ENCODE measurements around the gene MARCHF10.

MARCHF10 gene

DNA sequence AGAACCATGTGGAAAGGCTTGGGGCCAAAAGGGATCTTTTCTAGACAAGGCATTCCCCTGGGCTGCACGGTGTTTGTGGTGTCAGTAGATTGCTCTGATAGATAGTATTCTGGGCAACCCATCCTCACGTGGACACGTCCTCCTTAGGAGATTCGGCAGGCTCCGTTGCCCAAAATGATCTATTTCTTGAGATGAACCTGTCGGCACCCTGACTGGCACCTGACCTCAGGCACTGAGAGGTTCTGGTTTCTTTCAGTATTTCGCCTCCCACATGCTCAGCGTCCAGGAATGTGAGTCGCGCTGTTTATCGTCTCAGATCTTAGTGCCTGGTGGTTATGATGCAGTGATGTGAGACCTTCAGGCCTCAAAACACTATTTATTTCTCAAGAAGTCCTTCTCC, 89.7 kb downstream of the MARCHF10 start:
- DNase-seq (ENCODE audit: low read depth in 2 of 2, low spot score in 1 of 2), result no peak

DNA sequence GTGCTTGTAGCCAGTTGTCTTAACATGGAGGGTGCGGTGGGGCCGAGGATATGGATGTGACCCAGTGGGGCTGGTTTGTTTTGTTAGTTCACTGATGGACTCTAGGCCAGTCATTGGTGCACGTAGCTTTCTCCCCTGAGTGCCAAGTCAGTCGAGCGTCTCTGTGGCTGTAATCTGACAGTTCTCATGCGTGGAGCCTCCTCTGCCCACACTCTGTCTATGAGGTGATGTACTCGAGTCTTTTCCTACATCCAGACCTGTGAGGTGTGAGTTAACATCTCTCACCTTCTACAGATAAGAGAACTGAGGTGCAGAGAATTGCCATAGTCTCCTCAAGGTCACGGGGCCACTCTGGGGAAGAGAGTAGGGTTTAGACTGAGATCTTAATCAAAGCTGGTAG, 90.2 kb downstream of the MARCHF10 start:
- no peak for DNase-seq (ENCODE audit: low read depth in 2 of 2, low spot score in 1 of 2)

DNA sequence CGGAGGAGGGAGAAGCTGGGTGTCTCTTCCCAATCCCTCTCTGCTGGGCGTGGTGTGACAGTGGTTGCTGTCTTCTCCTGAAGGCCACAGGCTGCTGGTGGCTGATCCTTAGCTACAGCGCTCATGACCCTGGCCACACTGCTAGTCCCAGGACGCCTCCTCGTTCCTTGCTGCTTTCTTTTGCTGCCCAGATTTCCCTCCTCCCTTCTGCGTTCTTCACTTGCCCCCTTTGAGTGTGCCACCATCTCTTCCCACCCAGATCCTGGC, 90.6 kb downstream of the MARCHF10 start:
- DNase-seq (ENCODE audit: low read depth in 2 of 2, low spot score in 1 of 2), result no peak

DNA sequence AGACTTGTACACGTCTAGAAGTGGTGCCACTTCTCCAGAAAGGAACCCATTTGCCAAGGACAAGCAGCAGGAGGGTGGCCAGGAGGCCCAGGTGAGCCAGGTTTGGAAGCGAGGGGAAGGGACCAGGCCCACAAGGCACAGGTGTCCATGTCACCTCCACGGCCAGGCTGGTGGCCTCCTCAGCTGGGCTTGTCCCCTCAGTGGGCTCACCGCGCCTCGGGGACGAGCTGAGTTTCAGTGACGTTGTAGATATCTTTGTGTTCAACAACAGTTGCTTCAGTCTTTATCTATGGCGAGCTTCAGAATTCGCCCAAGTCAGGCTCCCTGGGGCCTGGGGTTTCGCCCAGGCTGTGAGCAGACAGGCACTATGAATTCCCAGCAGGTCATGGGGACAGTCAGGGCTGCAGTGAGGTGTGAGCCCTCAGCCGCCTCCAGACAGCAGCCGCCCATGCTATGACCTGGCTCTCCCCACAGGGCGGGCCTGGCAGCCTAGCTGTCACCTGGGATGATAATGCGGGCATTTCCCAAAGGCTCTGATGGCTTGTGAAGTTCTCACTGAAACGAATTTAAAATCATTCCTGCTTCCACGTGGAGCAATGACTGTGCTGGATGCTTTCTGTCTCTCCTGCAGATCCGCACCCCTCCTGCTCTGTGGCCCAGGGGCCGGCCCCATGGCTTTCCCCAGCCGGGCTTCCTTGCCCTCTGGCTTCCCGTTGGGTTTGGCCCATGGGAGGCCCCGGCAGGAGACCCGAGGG, 91.1 kb downstream of the MARCHF10 start:
- no peak for DNase-seq (ENCODE audit: low read depth in 2 of 2, low spot score in 1 of 2)

DNA sequence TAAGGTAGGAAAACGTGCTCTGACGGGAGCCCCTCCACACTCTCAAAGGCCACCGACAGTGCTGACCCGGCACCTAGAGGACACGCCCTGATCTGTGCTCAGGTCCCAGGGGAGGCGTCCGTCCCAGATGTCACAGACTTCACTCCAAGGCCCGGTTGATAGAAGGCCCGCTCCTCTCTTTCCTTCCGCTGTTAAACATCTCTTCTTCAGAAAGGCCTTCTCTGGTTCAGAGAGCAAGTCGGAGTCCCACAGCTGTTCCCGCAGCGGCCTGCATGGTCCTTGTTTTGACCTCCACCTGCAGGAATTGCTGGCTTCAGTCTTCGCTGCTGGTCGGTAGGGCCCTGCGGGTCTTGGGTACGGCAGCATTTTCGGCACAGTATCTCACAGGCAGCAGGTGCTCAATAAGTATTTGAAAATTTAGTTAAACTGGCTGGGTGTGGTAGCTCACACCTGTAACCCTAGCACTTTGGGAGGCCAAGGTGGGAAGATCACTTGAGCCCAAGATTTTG, 92.2 kb downstream of the MARCHF10 start:
- no peak for DNase-seq (ENCODE audit: low read depth in 2 of 2, low spot score in 1 of 2)

GRCh38 chr17:62714016-62714777, 93.9 kb downstream of the MARCHF10 start:
- DNase-seq (ENCODE audit: low read depth in 2 of 2, low spot score in 1 of 2), result no peak

DNA sequence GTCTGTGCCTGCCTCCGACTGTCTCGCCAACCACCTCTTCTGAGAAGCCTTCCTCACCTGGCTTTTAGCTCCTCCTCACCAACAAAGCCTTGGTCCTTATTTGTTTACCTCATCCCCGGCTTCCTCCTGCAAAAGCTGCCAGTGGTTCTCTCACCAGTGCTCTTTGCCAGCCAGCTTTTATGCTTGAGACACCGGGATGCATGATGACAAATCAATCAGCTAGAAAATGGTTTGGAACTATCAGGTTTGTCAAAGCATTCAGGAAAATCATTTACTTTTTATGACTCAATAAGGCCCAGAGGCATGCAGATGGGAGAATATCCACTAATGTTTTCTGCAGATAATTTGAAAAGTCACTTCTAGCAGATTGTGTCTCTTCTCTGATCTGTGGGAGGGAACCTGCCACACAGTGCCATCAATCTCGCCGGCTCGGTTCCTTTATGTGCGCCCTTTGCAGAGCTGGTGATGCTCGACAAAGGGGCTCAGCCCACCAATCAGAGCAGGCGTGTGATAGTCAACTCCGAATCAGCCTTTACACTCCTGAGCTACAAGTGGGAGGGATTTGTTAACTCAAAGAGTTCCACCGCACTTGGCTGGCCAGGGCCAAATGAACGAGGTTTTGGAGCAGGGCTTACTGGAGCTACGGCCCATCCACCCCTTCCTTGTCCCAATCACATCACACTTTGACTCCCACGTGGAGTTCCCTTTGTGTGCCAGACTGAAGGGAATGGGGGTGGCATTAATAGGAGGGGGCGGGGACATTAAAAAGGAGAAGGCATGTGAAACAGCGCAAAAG, 94.8 kb downstream of the MARCHF10 start:
- DNase-seq (ENCODE audit: low read depth in 2 of 2, low spot score in 1 of 2), result no peak

DNA sequence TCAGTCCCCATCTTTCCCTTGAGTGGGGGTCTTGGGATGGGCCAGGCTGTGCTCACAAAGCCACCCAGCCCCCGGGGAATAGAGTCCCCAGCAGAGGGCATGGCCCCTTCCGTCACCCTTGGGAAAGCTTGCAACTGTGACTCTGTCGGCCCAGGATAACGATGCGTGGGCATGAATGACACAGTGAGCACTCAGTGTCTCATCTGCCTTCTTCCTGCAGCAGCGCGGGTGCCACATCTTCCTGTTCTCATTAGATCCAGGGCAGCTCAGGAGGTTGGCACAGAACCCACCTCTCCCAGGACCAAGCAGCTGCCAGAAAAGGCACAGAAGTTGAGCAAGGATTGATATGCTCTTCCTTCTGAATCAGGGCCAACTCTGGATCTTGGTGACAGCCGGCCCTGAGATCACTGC, 95.9 kb downstream of the MARCHF10 start:
- no peak for DNase-seq (ENCODE audit: low read depth in 2 of 2, low spot score in 1 of 2)

GRCh38 chr17:62708587-62708986, 99.5 kb downstream of the MARCHF10 start:
- no peak for DNase-seq (ENCODE audit: low read depth in 2 of 2, low spot score in 1 of 2)

DNA sequence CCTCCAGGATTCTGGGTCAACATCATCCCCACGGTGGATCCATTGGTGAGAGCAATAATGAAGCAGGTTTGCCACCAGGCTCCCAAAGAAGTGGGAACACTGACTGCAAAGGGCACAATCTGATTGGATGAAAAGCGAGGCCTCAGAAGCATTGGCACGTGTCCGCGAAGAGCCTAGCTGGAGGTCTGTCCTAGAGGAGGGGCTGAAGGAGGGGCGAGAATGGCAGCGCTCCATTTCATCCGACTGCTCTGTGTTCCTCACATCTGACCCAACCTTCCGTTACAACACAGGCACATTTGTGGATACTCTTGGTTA, 100.7 kb downstream of the MARCHF10 start:
- DNase-seq (ENCODE audit: low read depth in 2 of 2, low spot score in 1 of 2), result no peak

DNA sequence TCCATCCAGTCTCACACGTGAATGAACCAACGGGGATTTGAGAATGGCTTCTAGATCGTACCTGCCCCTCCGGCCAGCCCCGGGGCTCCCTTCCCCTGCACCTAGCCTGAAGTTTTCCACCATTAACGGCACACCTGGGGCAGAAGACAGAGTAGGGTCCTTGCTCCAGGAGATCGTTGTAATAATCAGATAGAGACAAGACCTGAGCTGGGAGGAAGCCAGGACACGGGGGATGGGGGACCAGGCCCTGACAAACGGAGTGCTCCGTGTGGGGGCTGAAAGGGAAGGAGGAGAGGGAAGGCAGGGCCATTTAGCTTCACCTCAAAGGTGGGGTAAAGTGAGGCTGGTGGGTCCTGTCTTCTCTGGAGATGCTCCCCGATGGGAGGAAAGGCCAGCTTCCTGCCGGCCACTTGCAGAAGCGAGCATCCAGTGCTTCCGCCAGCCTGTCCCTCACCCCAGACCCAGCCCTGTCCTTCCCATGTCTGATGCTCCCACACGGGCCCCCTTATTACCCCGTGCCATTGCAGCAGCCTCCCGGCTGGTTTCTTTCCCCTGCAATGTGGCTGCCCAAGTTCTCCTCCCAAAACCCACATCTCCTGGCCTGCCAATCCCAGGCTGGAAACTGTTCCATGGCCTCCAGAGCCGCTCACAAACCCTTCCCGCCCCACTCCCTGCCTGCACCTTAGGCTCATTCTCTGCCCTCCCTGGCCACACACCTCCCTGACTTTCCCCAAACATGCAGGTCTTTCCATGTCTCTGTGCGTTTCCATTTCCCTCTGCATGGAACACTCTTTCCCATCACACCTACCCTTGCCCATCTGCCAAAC, 101.3 kb downstream of the MARCHF10 start:
- DNase-seq (ENCODE audit: low read depth in 2 of 2, low spot score in 1 of 2), result no peak

GRCh38 chr17:62705778-62706597, 102.1 kb downstream of the MARCHF10 start:
- no peak for DNase-seq (ENCODE audit: low read depth in 2 of 2, low spot score in 1 of 2)

DNA sequence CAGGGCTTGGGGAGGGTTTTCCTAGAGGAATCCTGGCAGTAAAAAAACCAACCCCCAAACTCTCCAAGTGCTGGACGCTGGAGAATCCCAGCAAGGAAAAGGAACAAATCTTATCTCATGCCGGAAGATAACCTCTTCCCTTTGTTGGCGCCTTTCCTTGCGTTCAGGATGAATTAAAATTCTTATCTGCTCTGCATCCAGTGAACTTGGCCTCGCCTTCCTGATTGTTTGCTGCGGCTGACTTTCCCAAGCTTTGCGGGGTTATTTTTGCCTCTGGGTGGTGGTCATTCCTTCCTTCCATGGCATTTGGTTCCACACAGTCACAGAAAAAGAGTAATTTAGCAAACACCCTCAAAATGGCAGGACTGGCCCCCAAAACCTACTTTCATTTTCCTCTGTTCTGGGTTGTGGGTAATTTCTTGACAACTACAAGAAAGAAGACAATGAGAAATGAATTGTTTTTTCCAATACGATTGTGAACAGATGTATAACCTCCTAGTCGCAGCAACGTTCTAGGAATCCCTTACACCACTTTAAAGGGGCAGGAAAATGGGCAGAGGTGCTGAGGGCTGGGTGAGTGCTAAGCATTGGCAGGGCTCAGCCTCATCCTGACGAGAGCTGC, 102.8 kb downstream of the MARCHF10 start:
- DNase-seq (ENCODE audit: low read depth in 2 of 2, low spot score in 1 of 2), result no peak

GRCh38 chr17:62704381-62704971, 103.6 kb downstream of the MARCHF10 start:
- DNase-seq (ENCODE audit: low read depth in 2 of 2, low spot score in 1 of 2), result no peak

- peak; percentile 31 to 41 for DNase-seq (ENCODE audit: low read depth in 2 of 2, low spot score in 1 of 2)
Observed at GRCh38 chr17:62703776-62704380, 104.2 kb downstream of the MARCHF10 start.

- DNase-seq (ENCODE audit: low read depth in 2 of 2, low spot score in 1 of 2), result no peak
Observed at GRCh38 chr17:62703261-62703775, 104.8 kb downstream of the MARCHF10 start.

DNA sequence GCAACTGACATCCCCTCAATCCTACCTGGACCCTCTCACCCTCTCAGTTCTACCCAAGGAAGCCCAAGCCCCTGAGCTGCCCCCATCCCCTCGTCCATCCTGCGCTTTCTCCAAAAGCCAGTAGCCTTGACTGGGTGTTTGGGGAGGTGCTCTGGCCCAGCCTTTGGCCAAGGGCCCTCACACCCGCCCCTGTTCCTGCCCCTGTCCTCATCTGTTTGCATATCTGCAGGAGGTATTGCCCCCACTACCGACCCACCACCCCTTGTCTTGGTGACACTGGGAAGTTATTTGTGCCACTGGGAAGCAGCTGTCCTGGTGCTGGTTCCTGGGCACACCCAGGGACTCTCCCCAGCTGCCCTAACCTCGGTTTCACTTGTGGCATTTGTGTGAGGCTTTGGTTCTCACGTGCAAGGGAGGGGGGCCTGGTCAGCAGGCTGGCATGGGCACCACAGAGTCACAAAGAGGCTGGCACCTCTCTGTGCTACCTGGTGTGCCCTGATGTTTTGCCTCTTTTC, 105.3 kb downstream of the MARCHF10 start:
- no peak for DNase-seq (ENCODE audit: low read depth in 2 of 2, low spot score in 1 of 2)

DNA sequence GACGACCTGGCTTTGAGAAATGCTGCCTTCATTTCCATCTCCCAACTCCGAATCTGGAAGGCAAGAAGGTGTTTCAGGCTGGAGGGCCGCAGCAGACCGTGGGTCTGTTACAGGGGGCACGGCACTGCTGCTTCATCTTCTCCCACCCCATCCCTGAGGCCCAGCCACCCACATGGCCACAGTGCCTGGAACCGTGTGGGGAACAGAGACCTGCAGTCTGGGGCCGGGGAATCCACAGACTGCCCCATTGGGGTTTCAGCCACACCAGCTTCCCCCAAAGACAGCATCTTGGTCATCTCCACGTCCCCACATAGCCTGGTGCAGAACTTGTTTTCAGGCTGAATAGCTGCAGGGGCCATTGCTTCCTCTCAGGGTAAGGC, 106.4 kb downstream of the MARCHF10 start:
- DNase-seq (ENCODE audit: low read depth in 2 of 2, low spot score in 1 of 2), result no peak

All from stimulated activated CD8-positive, alpha-beta memory T cell treated with anti-CD3 and anti-CD28 coated beads, Interleukin-4, amount 100 ng/mL, for 4 hours (primary cell).